HTR-8/SVneo (cell line): ENCODE data around the gene CFAP20DC.
"Not testable (repeated sequence)": the region's sequence is repeated elsewhere in the genome, so short reads cannot be mapped to it uniquely, and the experiment has no call there.

Source experiments
- DNase-seq: peaks from one replicate; pipeline ENCODE4 v3.0.0; 2011; ENCODE audit warnings: low spot score, mixed read lengths; ENCODE audit not compliant: insufficient read length
- FAIRE-seq: peaks from 2 replicates; lab custom pipeline; 2011; peaks lifted over from hg19 to GRCh38; lab: Jason Lieb, UNC

CFAP20DC gene

DNA sequence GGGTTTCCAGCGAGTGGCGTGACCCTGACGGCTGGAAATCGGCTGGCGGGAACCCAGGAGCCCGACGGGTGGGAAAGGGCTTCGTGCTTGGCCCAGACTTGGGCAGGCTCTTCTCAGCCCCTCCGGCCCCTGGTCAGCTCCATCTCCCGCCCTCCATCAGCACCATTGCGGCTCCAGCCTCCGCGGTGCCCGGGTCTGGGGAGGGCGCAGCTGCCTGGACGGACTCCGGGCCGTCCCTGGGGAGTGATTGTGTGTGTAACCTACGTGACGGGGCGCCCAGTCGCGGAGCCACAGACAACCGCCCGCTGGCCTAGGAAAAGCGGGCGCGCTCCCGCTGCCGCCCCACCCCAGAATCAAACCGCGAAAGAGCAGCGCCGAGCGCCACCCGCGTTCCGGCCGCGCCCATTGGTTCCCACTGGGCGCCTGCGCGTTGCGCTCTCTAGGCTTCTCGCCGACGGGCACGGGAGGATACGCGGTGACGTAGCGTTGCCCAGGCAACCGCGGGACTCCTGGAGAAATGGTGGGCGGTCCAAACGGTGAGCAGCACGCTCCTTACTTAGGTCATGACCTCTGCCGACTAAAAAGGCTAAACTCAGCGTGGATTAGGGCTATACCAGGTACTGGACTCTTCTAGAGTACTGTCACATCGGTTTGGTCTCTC is at the start of gene CFAP20DC:
TSS of gene CFAP20DC (minus strand) at position 355 of the 661 bp plus-strand sequence. CDS start 394 bp downstream, outside the sequence.
- peak; percentile 95 for FAIRE-seq

GRCh38 chr3:59098516-59098915 is 48.7 kb upstream of the CFAP20DC start:
- not testable (repeated sequence) for FAIRE-seq, DNase-seq

More for the DNA sequence above, at the start of gene CFAP20DC:
- DNase-seq, result peak; percentile 94

DNA sequence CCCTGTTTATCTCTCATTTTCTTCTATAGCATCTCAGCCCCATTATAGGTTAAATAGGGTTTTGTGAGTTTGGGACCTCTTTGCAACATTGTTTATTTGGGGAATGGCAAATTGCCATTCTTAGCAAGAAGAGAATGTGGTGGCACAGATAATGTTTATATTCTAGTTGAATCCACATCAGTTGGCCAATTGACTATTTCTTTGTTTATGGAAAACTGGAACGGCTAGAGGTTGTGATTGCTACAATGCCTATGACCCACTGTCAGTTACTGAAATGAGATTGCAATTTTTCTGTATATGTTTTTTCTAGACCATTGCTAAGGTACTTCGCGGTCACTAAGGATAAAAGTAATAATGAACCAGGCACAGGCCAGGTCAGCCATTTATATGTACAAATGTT is 44.6 kb upstream of the CFAP20DC start:
- DNase-seq (no peak), FAIRE-seq (no peak)

DNA sequence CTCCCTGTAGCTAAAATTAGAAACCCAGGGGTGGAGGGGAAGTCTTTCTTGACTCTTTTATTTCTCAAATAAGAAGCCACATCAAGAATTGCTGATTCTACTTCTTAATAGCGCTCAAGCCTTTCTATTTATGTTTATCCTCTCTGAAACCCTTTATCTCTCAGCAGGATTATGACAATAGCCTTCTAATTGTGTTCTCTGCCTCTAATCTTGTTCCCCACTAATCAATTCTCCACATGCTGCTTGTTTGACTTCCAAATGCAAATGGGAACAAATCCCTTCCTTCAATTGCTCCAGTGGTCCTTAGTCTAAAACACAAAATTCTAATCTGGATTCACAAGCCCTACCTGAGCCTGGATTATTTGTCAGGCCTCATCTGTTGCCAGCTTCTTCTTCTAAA is 43.7 kb upstream of the CFAP20DC start:
- no peak for FAIRE-seq
- no peak for DNase-seq

DNA sequence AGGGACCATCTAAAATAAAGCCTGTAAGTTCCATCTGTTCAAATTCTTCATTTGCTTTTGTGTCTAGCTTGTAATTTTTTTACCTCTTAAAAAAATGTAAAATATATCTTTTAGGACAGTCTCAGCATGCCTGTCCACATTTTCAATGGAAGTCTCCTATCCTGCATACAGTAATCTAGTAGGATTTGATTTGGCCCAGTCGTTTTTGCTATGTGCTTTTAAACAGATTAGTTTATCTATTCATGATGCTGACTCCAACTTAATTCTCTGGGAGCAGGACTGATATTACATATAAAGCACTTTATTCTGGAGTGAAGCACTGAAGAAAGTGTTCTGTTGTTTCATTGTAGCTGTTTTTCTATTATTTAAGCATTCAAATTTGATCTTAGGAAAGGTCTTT is 38.9 kb upstream of the CFAP20DC start:
- FAIRE-seq, result no peak
- no peak for DNase-seq

DNA sequence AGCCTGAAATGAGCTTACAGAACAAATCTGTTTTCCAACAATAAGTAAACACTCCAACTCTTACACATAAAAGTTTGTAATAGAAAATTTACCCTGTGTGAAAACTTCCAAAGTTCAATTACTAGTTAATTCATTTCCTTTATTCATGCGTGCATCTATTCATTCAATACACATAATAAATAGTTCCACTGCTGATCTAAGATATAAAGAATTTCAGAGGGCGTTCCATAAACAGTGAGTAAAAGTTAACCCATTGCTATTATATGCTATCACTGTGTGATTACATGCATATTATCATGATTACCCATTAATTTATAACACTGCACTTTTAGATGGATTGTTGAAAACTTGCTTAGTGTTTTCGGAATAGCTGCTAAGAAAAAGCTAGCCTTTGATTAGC is 36.2 kb upstream of the CFAP20DC start:
- no peak for FAIRE-seq

GRCh38 chr3:59084583-59084982 is 34.8 kb upstream of the CFAP20DC start:
- DNase-seq, result no peak
- FAIRE-seq, result no peak

More for the DNA sequence above, 36.2 kb upstream of the CFAP20DC start:
- DNase-seq, result no peak

- DNase-seq (no peak), FAIRE-seq (no peak)
Measured at GRCh38 chr3:59082106-59082505, 32.3 kb upstream of the CFAP20DC start.

- FAIRE-seq (no peak), DNase-seq (no peak)
Measured at GRCh38 chr3:59081071-59081470, 31.2 kb upstream of the CFAP20DC start.

- FAIRE-seq (no peak), DNase-seq (no peak)
Measured at GRCh38 chr3:59079962-59080361, 30.1 kb upstream of the CFAP20DC start.

DNA sequence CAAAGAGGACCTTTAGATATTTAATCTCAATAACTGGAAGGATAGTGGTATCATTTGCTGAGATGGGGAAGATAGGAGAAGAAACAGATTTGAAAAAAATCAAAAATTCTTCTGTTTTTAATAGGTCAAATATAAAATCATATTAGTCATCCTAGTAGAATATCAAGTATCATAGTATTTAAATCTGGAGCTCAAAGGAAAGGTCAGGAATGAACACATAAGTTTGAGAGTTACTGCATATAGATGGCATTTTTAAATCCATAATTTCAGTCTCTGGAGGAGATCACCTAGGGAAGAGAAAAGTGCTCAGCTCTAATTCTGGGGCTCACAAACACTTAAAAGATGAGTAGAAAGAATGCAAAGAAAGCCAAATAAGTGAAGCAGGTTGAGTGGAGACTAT is 24.9 kb upstream of the CFAP20DC start:
- DNase-seq (no peak), FAIRE-seq (no peak)

- DNase-seq, result no peak
- FAIRE-seq, result no peak
Measured at GRCh38 chr3:59072681-59073080, 22.9 kb upstream of the CFAP20DC start.

DNA sequence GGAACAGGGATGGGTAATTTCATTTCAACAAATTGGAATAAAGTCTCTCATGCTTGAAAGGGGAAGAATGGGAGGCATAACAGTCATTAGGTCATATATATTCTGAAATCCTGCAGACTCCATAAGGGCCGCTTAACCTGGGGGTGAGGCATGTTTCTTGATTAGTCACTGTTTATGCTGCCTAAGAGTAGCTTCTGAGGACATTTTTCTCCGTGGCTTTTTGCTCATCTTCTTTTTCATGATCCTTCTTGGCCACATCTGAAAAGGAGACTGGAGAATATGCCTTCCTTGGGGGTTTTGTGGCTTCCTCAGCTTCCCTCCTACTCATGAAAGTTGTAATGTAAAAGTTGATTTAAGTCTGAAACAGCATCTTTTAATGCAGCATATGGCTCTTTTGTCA is 20.0 kb upstream of the CFAP20DC start:
- FAIRE-seq (no peak), DNase-seq (no peak)

- FAIRE-seq (no peak), DNase-seq (no peak)
Measured at GRCh38 chr3:59065240-59065639, 15.4 kb upstream of the CFAP20DC start.

- DNase-seq (no peak), FAIRE-seq (no peak)
Measured at GRCh38 chr3:59064728-59065127, 14.9 kb upstream of the CFAP20DC start.

DNA sequence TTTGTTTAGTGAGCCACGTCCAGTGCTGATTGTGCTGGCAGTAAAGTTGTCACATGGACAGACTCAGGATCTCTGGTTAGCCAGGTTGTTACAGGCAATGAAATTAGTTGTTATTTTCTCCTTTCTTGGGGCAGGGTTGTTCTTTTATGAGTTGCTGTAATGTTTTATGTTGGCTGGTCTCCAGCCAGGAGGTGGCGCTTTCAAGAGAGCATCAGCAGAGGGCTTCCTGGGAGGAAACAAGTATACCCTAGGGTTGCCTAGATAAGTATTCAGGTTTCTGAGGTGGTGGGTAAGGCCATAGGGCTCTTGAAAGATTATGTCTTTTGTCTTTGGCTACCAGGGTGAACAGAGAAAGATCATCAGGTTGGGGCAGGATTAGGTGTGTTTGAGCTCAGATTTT is 14.5 kb upstream of the CFAP20DC start:
- DNase-seq (no peak), FAIRE-seq (no peak)

- FAIRE-seq (no peak), DNase-seq (no peak)
Measured at GRCh38 chr3:59056706-59057105, 6.9 kb upstream of the CFAP20DC start.

GRCh38 chr3:59052803-59053411 is 3.1 kb upstream of the CFAP20DC start:
- no peak for DNase-seq

DNA sequence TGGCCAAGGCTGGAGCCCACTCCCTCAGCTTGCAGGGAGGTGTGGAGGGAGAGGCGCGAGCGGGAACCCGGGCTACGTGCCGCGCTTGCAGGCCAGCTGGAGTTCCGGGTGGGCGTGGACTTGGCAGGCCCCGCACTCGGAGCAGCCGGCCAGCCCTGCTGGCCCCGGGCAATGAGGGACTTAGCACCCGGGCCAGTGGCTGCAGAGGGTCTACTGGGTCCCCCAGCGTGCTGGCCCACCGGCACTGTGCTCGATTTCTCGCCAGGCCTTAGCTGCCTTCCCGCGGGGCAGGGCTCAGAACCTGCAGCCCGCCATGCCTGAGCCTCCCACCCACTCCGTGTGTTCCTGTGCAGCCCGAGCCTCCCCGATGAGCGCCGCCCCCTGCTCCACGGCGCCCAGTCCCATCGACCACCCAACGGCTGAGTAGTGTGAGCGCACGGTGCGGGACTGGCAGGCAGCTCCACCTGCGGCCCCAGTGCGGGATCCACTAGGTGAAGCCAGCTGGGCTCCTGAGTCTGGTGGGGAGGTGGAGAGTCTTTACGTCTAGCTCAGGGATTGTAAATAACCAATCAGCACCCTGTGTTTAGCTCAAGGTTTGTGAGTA is 1.1 kb upstream of the CFAP20DC start:
- not testable (repeated sequence) for FAIRE-seq, DNase-seq

More at GRCh38 chr3:59052803-59053411, 3.1 kb upstream of the CFAP20DC start:
- peak; percentile 38 for FAIRE-seq

- FAIRE-seq, result no peak
- DNase-seq, result no peak
Measured at GRCh38 chr3:59046839-59047238, 3.0 kb downstream of the CFAP20DC start.

DNA sequence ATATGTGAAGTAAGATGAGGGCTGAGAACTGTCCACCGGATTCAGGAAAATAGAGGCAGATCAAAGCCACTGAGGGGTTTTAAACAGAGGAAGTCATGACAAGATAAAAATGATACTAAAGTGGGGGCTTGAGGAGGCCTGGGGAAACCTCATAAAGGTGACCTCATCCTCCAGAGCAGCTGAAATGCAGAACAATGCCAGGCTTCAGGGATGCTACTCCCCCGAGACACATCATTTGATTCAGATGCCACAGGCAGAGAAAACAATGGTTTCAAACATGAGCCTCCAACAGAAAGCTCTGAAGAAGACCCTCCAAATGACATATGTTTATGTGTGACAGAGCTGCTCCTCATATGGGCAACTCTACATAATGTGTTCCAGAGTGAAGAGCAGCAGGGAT is 6.4 kb downstream of the CFAP20DC start:
- FAIRE-seq (no peak), DNase-seq (no peak)
